Tibial nerve (tissue), 4 donors: ENCODE data around the gene LRP8.

Experiments
- CTCF ChIP-seq, 5 experiments: fragments of 200-600 bp in 3 of 5; fragments of 450-650 bp in 2 of 5; sonication (generic) in 3 of 5; IDR thresholded peaks; one replicate each; pipeline ENCODE4 v1.5.1; 2016 to 2019; ENCODE audit warnings: antibody characterized with exemption in 5 of 5, mild to moderate bottlenecking in 3 of 5, moderate library complexity in 2 of 5
- EP300 ChIP-seq, 2 donors: sonication (generic); formaldehyde crosslinking; IDR thresholded peaks; one replicate each; pipeline ENCODE4 v1.6.1; 2017; ENCODE audit warnings: antibody characterized with exemption in 2 of 2, mild to moderate bottlenecking in 1 of 2
- POLR2A ChIP-seq, 2 donors: fragments of 450-650 bp; IDR thresholded peaks; one replicate each; pipeline ENCODE4 v1.6.1; 2017; ENCODE audit warnings: antibody characterized with exemption in 2 of 2, mild to moderate bottlenecking in 2 of 2, moderate library complexity in 2 of 2

- TF ChIP-seq CTCF (IDR thresholded peaks at IDR 0.05) (no peak), POLR2A (IDR thresholded peaks at IDR 0.05) (no peak), EP300 (IDR thresholded peaks at IDR 0.05) (no peak)
These were observed 35.2 kb upstream of the LRP8 start for GRCh38 chr1:53362851-53363642.
